PFSK-1 (cell line): ENCODE results near the gene R3HDM1.

Source experiments
- FOXP2 ChIP-seq: optimal IDR thresholded peaks from 2 replicates; pipeline ENCODE3; 2011; ENCODE audit warnings: borderline replicate concordance, control low read depth, inconsistent platforms; ENCODE audit not compliant: insufficient read depth; ENCODE audit errors: extremely low read length, extremely low read depth
- POLR2AphosphoS5 ChIP-seq: IDR thresholded peaks from 2 replicates; pipeline ENCODE4 v1.6.1; 2012; ENCODE audit warnings: low read depth, mild to moderate bottlenecking, control low read depth, low read length, moderate library complexity
- REST ChIP-seq, 2 experiments: IDR thresholded peaks; 2 replicates each; pipeline versions ENCODE4 v1.6.1 to v1.8.0; 2011 to 2012; ENCODE audit warnings: low read depth in 2 of 2, low read length in 2 of 2, control low read depth in 1 of 2, inconsistent platforms in 1 of 2, mild to moderate bottlenecking in 1 of 2, moderate library complexity in 1 of 2; ENCODE audit not compliant: insufficient read depth in 1 of 2
- SIN3A ChIP-seq: IDR thresholded peaks from 2 replicates; pipeline ENCODE4 v1.6.1; 2012; ENCODE audit warnings: mild to moderate bottlenecking, low read length, moderate library complexity, borderline replicate concordance; ENCODE audit not compliant: insufficient read depth
- TAF1 ChIP-seq: IDR thresholded peaks from 2 replicates; pipeline ENCODE4 v1.6.1; 2012; ENCODE audit warnings: low read length, control low read depth, borderline replicate concordance; ENCODE audit not compliant: insufficient read depth

GRCh38 chr2:135768863-135769262 lies 237.6 kb downstream of the R3HDM1 start:
- no peak for TF ChIP-seq TAF1
- TF ChIP-seq FOXP2: no peak
- no peak for TF ChIP-seq POLR2AphosphoS5
- TF ChIP-seq REST (IDR thresholded peaks at IDR 0.05; ENCODE audit: insufficient read depth in 1 of 2, low read depth in 2 of 2, low read length in 2 of 2): no peak
- TF ChIP-seq SIN3A: no peak
